ENCODE measurements around the gene NEK10. TPM values are rescaled to one million over a fixed set of nuclear protein-coding genes. Genes with fewer than 3 reads are reported as not detected.

The NEK10 gene
- total and polyA plus RNA-seq, 2 donors from 2014 or later: 1.0 to 4.1 TPM

DNA sequence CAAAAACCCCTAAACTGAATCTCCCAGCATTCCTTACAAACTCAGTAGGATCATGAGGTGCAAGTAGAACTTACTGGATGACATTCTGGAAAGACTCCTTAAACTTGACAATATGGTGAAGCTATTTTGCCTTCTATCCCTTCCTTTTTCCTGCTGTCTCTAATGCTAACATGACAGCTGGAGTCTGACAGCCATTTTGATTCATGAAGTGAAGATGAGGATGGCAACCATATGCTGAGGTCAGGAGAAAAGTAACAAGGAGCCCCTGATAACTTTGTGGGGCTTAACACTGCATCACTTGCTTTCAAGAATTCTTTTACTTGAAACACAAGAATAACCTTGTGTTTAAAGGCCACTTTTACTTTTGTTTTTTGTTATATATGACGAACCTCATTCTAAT is 15.0 kb upstream of the NEK10 start:
- no peak overlapping the region for H3K4me3 ChIP-seq (ENCODE audit: low read length in 3 of 3)
- no peak for FAIRE-seq
- no peaks in the 10 kb centered on the region for H3K36me3 ChIP-seq (ENCODE audit: control insufficient read depth in 2 of 3, insufficient read depth in 3 of 3, low read length in 3 of 3)
- TF ChIP-seq, protein P1, sequence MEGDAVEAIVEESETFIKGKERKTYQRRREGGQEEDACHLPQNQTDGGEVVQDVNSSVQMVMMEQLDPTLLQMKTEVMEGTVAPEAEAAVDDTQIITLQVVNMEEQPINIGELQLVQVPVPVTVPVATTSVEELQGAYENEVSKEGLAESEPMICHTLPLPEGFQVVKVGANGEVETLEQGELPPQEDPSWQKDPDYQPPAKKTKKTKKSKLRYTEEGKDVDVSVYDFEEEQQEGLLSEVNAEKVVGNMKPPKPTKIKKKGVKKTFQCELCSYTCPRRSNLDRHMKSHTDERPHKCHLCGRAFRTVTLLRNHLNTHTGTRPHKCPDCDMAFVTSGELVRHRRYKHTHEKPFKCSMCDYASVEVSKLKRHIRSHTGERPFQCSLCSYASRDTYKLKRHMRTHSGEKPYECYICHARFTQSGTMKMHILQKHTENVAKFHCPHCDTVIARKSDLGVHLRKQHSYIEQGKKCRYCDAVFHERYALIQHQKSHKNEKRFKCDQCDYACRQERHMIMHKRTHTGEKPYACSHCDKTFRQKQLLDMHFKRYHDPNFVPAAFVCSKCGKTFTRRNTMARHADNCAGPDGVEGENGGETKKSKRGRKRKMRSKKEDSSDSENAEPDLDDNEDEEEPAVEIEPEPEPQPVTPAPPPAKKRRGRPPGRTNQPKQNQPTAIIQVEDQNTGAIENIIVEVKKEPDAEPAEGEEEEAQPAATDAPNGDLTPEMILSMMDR (IDR thresholded peaks at IDR 0.05; ENCODE audit: borderline replicate concordance, extremely low read depth, insufficient read depth): no peak
- H3K9me3 ChIP-seq (ENCODE audit: control insufficient read depth in 2 of 3, insufficient read depth in 1 of 3, low read length in 3 of 3): no peaks in the 10 kb centered on the region
- no peak overlapping the region for H3K9ac ChIP-seq (ENCODE audit: low read length in 3 of 3)
- H3K27me3 ChIP-seq (ENCODE audit: control insufficient read depth, insufficient read depth, low read length): no peaks in the 10 kb centered on the region
- no peak for DNase-seq
- intact Hi-C loops (cut with DNase I): no loop called here
- H3K27ac ChIP-seq (ENCODE audit: low read depth in 2 of 2, low read length in 2 of 2): no peak overlapping the region
- H3K4me1 ChIP-seq (ENCODE audit: control insufficient read depth in 2 of 3, insufficient read depth in 2 of 3, low read depth in 1 of 3, low read length in 3 of 3): no peaks in the 10 kb centered on the region

DNA sequence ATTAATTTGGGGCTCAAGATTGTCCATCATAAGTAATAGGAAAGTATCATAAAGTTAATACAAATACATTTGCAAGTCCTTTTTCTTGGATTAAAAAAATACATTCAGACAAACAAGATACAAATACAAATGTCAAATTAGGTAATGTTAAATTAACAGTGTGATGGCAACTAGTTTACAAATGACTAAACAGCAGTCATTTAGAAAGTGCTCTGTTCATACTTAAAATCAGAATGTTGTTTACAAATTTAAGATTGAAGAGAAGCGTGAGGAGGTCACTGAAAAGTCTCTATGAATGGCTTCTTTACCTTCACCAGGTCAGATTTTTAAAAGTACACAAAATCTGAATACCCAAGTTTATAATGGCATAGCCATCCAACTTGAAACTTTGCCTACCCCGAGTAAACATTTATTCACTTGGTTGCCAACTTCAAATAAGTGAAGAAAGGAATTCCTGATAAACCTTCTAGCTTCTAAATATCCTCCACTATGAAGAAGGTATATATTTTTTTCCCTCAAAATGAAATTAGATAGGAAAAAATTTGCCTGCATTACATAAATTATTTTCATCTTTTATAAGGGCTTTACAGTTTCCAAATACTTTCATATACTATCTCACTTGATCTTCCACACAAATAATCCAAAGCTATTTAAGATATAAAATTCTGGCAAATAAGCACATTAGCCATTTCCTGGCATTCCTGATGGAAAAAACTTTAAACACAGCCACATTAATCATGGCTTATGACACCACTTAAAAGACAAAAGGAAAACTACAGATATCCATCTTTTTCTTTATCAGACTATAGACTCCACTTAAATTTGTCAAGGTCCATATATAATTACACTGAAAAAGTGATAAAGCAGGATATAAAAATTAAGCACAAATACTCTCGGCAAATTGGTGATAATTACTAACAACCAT is 11.5 kb upstream of the NEK10 start:
- no peak overlapping the region for H3K9ac ChIP-seq (ENCODE audit: low read length in 3 of 3)
- H3K4me3 ChIP-seq (ENCODE audit: low read length in 3 of 3): no peak overlapping the region
- no peaks in the 10 kb centered on the region for H3K27me3 ChIP-seq (ENCODE audit: control insufficient read depth, insufficient read depth, low read length)
- H3K4me1 ChIP-seq (ENCODE audit: control insufficient read depth in 2 of 3, insufficient read depth in 2 of 3, low read depth in 1 of 3, low read length in 3 of 3): no peaks in the 10 kb centered on the region
- H3K27ac ChIP-seq (ENCODE audit: low read depth in 2 of 2, low read length in 2 of 2): no peak overlapping the region
- H3K9me3 ChIP-seq (ENCODE audit: control insufficient read depth in 2 of 3, insufficient read depth in 1 of 3, low read length in 3 of 3): no peaks in the 10 kb centered on the region
- TF ChIP-seq, protein P1 (IDR thresholded peaks at IDR 0.05; ENCODE audit: borderline replicate concordance, extremely low read depth, insufficient read depth): no peak
- FAIRE-seq (no peak), DNase-seq (no peak)
- H3K36me3 ChIP-seq (ENCODE audit: control insufficient read depth in 2 of 3, insufficient read depth in 3 of 3, low read length in 3 of 3): no peaks in the 10 kb centered on the region
- intact Hi-C loops (cut with DNase I): no loop called here

DNA sequence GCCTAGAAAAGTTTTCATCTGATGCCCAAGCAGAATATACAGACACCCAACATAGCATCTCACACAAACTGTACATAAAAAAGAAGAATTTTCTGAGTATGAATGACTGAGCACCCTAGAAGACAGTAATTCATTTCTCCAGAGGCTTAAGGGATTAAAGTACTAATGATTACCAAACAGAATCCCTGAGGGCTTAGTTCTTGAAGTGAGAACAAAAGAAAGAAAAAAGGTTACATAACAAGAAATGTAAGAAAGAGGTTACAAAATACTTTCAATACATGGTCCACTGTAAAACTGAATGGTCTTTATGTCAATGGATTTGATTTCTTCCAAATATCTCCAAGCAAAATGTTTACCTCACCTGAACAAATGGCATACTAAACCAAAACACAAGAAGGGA is 9.1 kb upstream of the NEK10 start:
- no peaks in the 10 kb centered on the region for H3K4me1 ChIP-seq (ENCODE audit: control insufficient read depth in 2 of 3, insufficient read depth in 2 of 3, low read depth in 1 of 3, low read length in 3 of 3)
- no peaks in the 10 kb centered on the region for H3K36me3 ChIP-seq (ENCODE audit: control insufficient read depth in 2 of 3, insufficient read depth in 3 of 3, low read length in 3 of 3)
- H3K4me3 ChIP-seq (ENCODE audit: low read length in 3 of 3): no peak overlapping the region
- H3K27me3 ChIP-seq (ENCODE audit: control insufficient read depth, insufficient read depth, low read length): no peaks in the 10 kb centered on the region
- intact Hi-C loops (cut with DNase I): no loop called here
- TF ChIP-seq, protein P1 (IDR thresholded peaks at IDR 0.05; ENCODE audit: borderline replicate concordance, extremely low read depth, insufficient read depth): no peak
- H3K9ac ChIP-seq (ENCODE audit: low read length in 3 of 3): no peak overlapping the region
- FAIRE-seq: no peak
- H3K27ac ChIP-seq (ENCODE audit: low read depth in 2 of 2, low read length in 2 of 2): no peak overlapping the region
- no peak for DNase-seq
- H3K9me3 ChIP-seq (ENCODE audit: control insufficient read depth in 2 of 3, insufficient read depth in 1 of 3, low read length in 3 of 3): no peaks in the 10 kb centered on the region
